ENCODE measurements around the gene LIPC. TPM values are rescaled to one million over a fixed set of nuclear protein-coding genes. Genes with fewer than 3 reads are reported as not detected.

LIPC gene
- total and polyA plus RNA-seq, 10 donors, result 0.47 to 2.5 (median 1.0) TPM

- Histone ChIP-seq H3K27me3 (replicated peaks in 1 of 7) (no peaks in the 10 kb centered on the region), H3K9me3 (peaks cover 0 to 33% (median 24%) of the 10 kb centered on the region in 8 donors), H3K36me3 (peaks cover 0 to 94% (median 38%) of the 10 kb centered on the region in 6 donors), H3K4me3 (no peak overlapping the region), H3K4me1 (peaks cover 0 to 16% (median 2%) of the 10 kb centered on the region in 6 donors), H3K27ac (no peak overlapping the region)
- 91 to 97% (median 96%) methylated on average over 5 to 6 of the region's 6 CpGs for WGBS, 5 donors
- no peak for TF ChIP-seq CTCF (IDR thresholded peaks at IDR 0.05 in 8 of 11, conservative IDR thresholded peaks at IDR 0.05 in 3 of 11)
- TF ChIP-seq POLR2A (IDR thresholded peaks at IDR 0.05), result no peak
- TF ChIP-seq POLR2AphosphoS5 (IDR thresholded peaks at IDR 0.05), result no peak
- DNase-seq, result no peak
- intact Hi-C loops (cut with DNase I; ENCODE audit: low total_unique reads), result no loop called here
These were observed 180.2 kb downstream of the LIPC start for GRCh38 chr15:58611731-58612676.

GRCh38 chr15:58616171-58616570, 184.4 kb downstream of the LIPC start:
- WGBS, 5 donors, result 89 to 100% (median 96%) methylated on average over 1 of the region's 1 CpG
- TF ChIP-seq POLR2AphosphoS5 (IDR thresholded peaks at IDR 0.05) (no peak), POLR2A (IDR thresholded peaks at IDR 0.05) (no peak), CTCF (IDR thresholded peaks at IDR 0.05 in 8 of 11, conservative IDR thresholded peaks at IDR 0.05 in 3 of 11) (no peak)
- DNase-seq, result no peak
- Histone ChIP-seq H3K27me3 (replicated peaks in 1 of 7) (no peaks in the 10 kb centered on the region), H3K9me3 (peaks cover 0 to 43% (median 31%) of the 10 kb centered on the region in 8 donors), H3K27ac (no peak overlapping the region), H3K4me3 (no peak overlapping the region), H3K36me3 (peaks cover 0 to 93% (median 37%) of the 10 kb centered on the region in 6 donors), H3K4me1 (peaks cover 0 to 4% (median 0%) of the 10 kb centered on the region in 6 donors)
- intact Hi-C loops (cut with DNase I; ENCODE audit: low total_unique reads), result no loop called here

Small RNA genes lying within 50 kb of the gene (small RNA-seq; reads per million reads assigned to genes)
- 0 reads per million in 4 donors for gene AC084781.2

All from spleen (tissue), 11 donors.